WTC11 (cell line): ENCODE measurements around the gene HOXA7.

ENCODE experiments used
- ARID4B ChIP-seq: sonication (generic); formaldehyde crosslinking; IDR thresholded peaks from 2 replicates; pipeline ENCODE4 v1.8.0; 2023; ENCODE audit warnings: missing genetic modification reagents, mild to moderate bottlenecking, borderline replicate concordance
- ATF6 ChIP-seq: sonication (generic); formaldehyde crosslinking; IDR thresholded peaks from 2 replicates; pipeline ENCODE4 v1.8.1; 2023; ENCODE audit warnings: mild to moderate bottlenecking, missing genetic modification reagents
- CTCF ChIP-seq: fragments of 200-600 bp; IDR thresholded peaks from 2 replicates; pipeline ENCODE4 v1.8.0; 2022; ENCODE audit warnings: antibody characterized with exemption
- MAX ChIP-seq: sonication (generic); formaldehyde crosslinking; IDR thresholded peaks from 2 replicates; pipeline ENCODE4 v1.8.0; 2022; ENCODE audit warnings: mild to moderate bottlenecking, missing genetic modification reagents
- TEAD1 ChIP-seq: sonication (generic); formaldehyde crosslinking; IDR thresholded peaks from 2 replicates; pipeline ENCODE4 v1.8.0; 2022; ENCODE audit warnings: mild to moderate bottlenecking, missing genetic modification reagents
- TP53 ChIP-seq: sonication (generic); formaldehyde crosslinking; IDR thresholded peaks from 2 replicates; pipeline ENCODE4 v1.8.1; 2023; ENCODE audit warnings: mild to moderate bottlenecking, missing genetic modification reagents
- TF ChIP-seq, protein P1 (sequence below): sonication (generic); formaldehyde crosslinking; IDR thresholded peaks from 2 replicates; pipeline ENCODE4 v1.8.1; 2023; ENCODE audit warnings: mild to moderate bottlenecking, missing genetic modification reagents, borderline replicate concordance
- TF ChIP-seq, protein P2 (sequence below): sonication (generic); formaldehyde crosslinking; IDR thresholded peaks from 2 replicates; pipeline ENCODE4 v1.8.1; 2022; ENCODE audit warnings: missing genetic modification reagents, borderline replicate concordance
- TF ChIP-seq, protein P3 (sequence below): sonication (generic); formaldehyde crosslinking; IDR thresholded peaks from 2 replicates; pipeline ENCODE4 v1.8.1; 2023; ENCODE audit warnings: mild to moderate bottlenecking, moderate library complexity, missing genetic modification reagents
- TF ChIP-seq, protein P4 (sequence below): sonication (generic); formaldehyde crosslinking; IDR thresholded peaks from 2 replicates; pipeline ENCODE4 v1.8.1; 2023; ENCODE audit warnings: mild to moderate bottlenecking, missing genetic modification reagents
- TF ChIP-seq, protein P5 (sequence below): sonication (generic); formaldehyde crosslinking; IDR thresholded peaks from 2 replicates; pipeline ENCODE4 v1.8.1; 2022; ENCODE audit warnings: mild to moderate bottlenecking, missing genetic modification reagents, moderate library complexity, borderline replicate concordance
- TF ChIP-seq, protein P6 (sequence below): sonication (generic); formaldehyde crosslinking; IDR thresholded peaks from 2 replicates; pipeline ENCODE4 v1.8.0; 2022; ENCODE audit warnings: missing genetic modification reagents
- TF ChIP-seq, protein P7 (sequence below): sonication (generic); formaldehyde crosslinking; conservative IDR thresholded peaks from 2 replicates; pipeline ENCODE4 v1.8.1; 2022; ENCODE audit warnings: mild to moderate bottlenecking, missing genetic modification reagents
- TF ChIP-seq, protein P8 (sequence below): sonication (generic); formaldehyde crosslinking; IDR thresholded peaks from 2 replicates; pipeline ENCODE4 v1.8.1; 2023; ENCODE audit warnings: mild to moderate bottlenecking, missing genetic modification reagents, moderate library complexity

- TF ChIP-seq ARID4B (CRISPR knock-in tag) (no peak), CTCF (no peak), TP53 (no peak), MAX (no peak), ATF6 (CRISPR knock-in tag) (no peak), TEAD1 (CRISPR knock-in tag) (no peak)
- TF ChIP-seq, protein P1, sequence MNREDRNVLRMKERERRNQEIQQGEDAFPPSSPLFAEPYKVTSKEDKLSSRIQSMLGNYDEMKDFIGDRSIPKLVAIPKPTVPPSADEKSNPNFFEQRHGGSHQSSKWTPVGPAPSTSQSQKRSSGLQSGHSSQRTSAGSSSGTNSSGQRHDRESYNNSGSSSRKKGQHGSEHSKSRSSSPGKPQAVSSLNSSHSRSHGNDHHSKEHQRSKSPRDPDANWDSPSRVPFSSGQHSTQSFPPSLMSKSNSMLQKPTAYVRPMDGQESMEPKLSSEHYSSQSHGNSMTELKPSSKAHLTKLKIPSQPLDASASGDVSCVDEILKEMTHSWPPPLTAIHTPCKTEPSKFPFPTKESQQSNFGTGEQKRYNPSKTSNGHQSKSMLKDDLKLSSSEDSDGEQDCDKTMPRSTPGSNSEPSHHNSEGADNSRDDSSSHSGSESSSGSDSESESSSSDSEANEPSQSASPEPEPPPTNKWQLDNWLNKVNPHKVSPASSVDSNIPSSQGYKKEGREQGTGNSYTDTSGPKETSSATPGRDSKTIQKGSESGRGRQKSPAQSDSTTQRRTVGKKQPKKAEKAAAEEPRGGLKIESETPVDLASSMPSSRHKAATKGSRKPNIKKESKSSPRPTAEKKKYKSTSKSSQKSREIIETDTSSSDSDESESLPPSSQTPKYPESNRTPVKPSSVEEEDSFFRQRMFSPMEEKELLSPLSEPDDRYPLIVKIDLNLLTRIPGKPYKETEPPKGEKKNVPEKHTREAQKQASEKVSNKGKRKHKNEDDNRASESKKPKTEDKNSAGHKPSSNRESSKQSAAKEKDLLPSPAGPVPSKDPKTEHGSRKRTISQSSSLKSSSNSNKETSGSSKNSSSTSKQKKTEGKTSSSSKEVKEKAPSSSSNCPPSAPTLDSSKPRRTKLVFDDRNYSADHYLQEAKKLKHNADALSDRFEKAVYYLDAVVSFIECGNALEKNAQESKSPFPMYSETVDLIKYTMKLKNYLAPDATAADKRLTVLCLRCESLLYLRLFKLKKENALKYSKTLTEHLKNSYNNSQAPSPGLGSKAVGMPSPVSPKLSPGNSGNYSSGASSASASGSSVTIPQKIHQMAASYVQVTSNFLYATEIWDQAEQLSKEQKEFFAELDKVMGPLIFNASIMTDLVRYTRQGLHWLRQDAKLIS (CRISPR knock-in tag) = no peak
- TF ChIP-seq, protein P2, sequence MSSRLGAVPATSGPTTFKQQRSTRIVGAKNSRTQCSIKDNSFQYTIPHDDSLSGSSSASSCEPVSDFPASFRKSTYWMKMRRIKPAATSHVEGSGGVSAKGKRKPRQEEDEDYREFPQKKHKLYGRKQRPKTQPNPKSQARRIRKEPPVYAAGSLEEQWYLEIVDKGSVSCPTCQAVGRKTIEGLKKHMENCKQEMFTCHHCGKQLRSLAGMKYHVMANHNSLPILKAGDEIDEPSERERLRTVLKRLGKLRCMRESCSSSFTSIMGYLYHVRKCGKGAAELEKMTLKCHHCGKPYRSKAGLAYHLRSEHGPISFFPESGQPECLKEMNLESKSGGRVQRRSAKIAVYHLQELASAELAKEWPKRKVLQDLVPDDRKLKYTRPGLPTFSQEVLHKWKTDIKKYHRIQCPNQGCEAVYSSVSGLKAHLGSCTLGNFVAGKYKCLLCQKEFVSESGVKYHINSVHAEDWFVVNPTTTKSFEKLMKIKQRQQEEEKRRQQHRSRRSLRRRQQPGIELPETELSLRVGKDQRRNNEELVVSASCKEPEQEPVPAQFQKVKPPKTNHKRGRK (CRISPR knock-in tag) = no peak
- TF ChIP-seq, protein P3, sequence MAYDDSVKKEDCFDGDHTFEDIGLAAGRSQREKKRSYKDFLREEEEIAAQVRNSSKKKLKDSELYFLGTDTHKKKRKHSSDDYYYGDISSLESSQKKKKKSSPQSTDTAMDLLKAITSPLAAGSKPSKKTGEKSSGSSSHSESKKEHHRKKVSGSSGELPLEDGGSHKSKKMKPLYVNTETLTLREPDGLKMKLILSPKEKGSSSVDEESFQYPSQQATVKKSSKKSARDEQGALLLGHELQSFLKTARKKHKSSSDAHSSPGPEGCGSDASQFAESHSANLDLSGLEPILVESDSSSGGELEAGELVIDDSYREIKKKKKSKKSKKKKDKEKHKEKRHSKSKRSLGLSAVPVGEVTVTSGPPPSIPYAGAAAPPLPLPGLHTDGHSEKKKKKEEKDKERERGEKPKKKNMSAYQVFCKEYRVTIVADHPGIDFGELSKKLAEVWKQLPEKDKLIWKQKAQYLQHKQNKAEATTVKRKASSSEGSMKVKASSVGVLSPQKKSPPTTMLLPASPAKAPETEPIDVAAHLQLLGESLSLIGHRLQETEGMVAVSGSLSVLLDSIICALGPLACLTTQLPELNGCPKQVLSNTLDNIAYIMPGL (CRISPR knock-in tag) = no peak
- TF ChIP-seq, protein P4, sequence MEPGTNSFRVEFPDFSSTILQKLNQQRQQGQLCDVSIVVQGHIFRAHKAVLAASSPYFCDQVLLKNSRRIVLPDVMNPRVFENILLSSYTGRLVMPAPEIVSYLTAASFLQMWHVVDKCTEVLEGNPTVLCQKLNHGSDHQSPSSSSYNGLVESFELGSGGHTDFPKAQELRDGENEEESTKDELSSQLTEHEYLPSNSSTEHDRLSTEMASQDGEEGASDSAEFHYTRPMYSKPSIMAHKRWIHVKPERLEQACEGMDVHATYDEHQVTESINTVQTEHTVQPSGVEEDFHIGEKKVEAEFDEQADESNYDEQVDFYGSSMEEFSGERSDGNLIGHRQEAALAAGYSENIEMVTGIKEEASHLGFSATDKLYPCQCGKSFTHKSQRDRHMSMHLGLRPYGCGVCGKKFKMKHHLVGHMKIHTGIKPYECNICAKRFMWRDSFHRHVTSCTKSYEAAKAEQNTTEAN = no peak
- TF ChIP-seq, protein P5, sequence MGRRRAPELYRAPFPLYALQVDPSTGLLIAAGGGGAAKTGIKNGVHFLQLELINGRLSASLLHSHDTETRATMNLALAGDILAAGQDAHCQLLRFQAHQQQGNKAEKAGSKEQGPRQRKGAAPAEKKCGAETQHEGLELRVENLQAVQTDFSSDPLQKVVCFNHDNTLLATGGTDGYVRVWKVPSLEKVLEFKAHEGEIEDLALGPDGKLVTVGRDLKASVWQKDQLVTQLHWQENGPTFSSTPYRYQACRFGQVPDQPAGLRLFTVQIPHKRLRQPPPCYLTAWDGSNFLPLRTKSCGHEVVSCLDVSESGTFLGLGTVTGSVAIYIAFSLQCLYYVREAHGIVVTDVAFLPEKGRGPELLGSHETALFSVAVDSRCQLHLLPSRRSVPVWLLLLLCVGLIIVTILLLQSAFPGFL = no peak
- TF ChIP-seq, protein P6, sequence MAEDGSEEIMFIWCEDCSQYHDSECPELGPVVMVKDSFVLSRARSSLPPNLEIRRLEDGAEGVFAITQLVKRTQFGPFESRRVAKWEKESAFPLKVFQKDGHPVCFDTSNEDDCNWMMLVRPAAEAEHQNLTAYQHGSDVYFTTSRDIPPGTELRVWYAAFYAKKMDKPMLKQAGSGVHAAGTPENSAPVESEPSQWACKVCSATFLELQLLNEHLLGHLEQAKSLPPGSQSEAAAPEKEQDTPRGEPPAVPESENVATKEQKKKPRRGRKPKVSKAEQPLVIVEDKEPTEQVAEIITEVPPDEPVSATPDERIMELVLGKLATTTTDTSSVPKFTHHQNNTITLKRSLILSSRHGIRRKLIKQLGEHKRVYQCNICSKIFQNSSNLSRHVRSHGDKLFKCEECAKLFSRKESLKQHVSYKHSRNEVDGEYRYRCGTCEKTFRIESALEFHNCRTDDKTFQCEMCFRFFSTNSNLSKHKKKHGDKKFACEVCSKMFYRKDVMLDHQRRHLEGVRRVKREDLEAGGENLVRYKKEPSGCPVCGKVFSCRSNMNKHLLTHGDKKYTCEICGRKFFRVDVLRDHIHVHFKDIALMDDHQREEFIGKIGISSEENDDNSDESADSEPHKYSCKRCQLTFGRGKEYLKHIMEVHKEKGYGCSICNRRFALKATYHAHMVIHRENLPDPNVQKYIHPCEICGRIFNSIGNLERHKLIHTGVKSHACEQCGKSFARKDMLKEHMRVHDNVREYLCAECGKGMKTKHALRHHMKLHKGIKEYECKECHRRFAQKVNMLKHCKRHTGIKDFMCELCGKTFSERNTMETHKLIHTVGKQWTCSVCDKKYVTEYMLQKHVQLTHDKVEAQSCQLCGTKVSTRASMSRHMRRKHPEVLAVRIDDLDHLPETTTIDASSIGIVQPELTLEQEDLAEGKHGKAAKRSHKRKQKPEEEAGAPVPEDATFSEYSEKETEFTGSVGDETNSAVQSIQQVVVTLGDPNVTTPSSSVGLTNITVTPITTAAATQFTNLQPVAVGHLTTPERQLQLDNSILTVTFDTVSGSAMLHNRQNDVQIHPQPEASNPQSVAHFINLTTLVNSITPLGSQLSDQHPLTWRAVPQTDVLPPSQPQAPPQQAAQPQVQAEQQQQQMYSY (CRISPR knock-in tag) = peak; percentile 59
- TF ChIP-seq, protein P7, sequence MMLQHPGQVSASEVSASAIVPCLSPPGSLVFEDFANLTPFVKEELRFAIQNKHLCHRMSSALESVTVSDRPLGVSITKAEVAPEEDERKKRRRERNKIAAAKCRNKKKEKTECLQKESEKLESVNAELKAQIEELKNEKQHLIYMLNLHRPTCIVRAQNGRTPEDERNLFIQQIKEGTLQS = no peak
- TF ChIP-seq, protein P8, sequence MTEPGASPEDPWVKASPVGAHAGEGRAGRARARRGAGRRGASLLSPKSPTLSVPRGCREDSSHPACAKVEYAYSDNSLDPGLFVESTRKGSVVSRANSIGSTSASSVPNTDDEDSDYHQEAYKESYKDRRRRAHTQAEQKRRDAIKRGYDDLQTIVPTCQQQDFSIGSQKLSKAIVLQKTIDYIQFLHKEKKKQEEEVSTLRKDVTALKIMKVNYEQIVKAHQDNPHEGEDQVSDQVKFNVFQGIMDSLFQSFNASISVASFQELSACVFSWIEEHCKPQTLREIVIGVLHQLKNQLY (CRISPR knock-in tag) = no peak
Measured at GRCh38 chr7:27188386-27189294, 32.2 kb upstream of the HOXA7 start.
